Neural cell (in vitro differentiated cells): ENCODE results near the gene MAPK1. TPM values are rescaled to one million over a fixed set of nuclear protein-coding genes. Genes with fewer than 3 reads are reported as not detected.

ENCODE experiments used
- H2AFZ ChIP-seq: fragments of 200-600, 300-800 bp; sonication (generic), shearing (Covaris generic); 2 replicates; pipeline ENCODE4 v1.6.0; 2014; ENCODE audit warnings: low read depth, mild to moderate bottlenecking, antibody characterized with exemption, low read length, moderate library complexity
- H3F3A ChIP-seq: fragments of 200-600 bp; shearing (Covaris generic); 2 replicates; pipeline ENCODE4 v1.6.1; 2016; ENCODE audit warnings: mild to moderate bottlenecking, moderate library complexity, mixed read lengths, antibody characterized with exemption, low read length; ENCODE audit not compliant: insufficient read depth, poor library complexity, severe bottlenecking
- H3K27ac ChIP-seq: fragments of 200-600, 300-800 bp; sonication (generic), shearing (Covaris generic); 2 replicates; pipeline ENCODE4 v1.5.1; 2014; ENCODE audit warnings: mild to moderate bottlenecking, low read length, moderate library complexity
- H3K27me3 ChIP-seq: fragments of 300-800, 200-600 bp; sonication (generic), shearing (Covaris generic); 2 replicates; pipeline ENCODE4 v1.6.0; 2014; ENCODE audit warnings: mild to moderate bottlenecking, low read depth, low read length, moderate library complexity; ENCODE audit not compliant: insufficient read depth
- H3K36me3 ChIP-seq: fragments of 300-800, 200-600 bp; sonication (generic), shearing (Covaris generic); 2 replicates; pipeline ENCODE4 v1.5.1; 2014; ENCODE audit warnings: mild to moderate bottlenecking, antibody characterized with exemption, low read length, moderate library complexity; ENCODE audit not compliant: insufficient read depth
- H3K4me2 ChIP-seq: fragments of 300-800, 200-600 bp; sonication (generic), shearing (Covaris generic); 2 replicates; pipeline ENCODE4 v1.6.0; 2014; ENCODE audit warnings: mild to moderate bottlenecking, low read length
- H3K4me3 ChIP-seq: fragments of 300-800, 200-600 bp; sonication (generic), shearing (Covaris generic); 2 replicates; pipeline ENCODE4 v1.5.1; 2014; ENCODE audit warnings: mild to moderate bottlenecking, low read length, moderate library complexity
- H3K79me2 ChIP-seq: fragments of 200-600 bp; shearing (Covaris generic); replicated peaks from 2 replicates; pipeline ENCODE4 v1.6.0; 2014; ENCODE audit warnings: mild to moderate bottlenecking, low read length, moderate library complexity; ENCODE audit not compliant: insufficient read depth
- H3K9ac ChIP-seq: fragments of 300-800, 200-600 bp; sonication (generic), shearing (Covaris generic); 2 replicates; pipeline ENCODE4 v1.6.1; 2016; ENCODE audit warnings: mild to moderate bottlenecking, low read length, mixed read lengths
- H3K9me2 ChIP-seq: fragments of 200-600 bp; shearing (Covaris generic); 2 replicates; pipeline ENCODE4 v1.6.1; 2016; ENCODE audit warnings: mild to moderate bottlenecking, low read length, mixed read lengths; ENCODE audit not compliant: insufficient read depth
- H3K9me3 ChIP-seq: fragments of 200-600, 300-800 bp; sonication (generic), shearing (Covaris generic); 2 replicates; pipeline ENCODE4 v1.6.1; 2016; ENCODE audit warnings: mild to moderate bottlenecking, mixed run types, low read length, moderate library complexity, mixed read lengths
- H4K20me1 ChIP-seq: fragments of 200-600 bp; shearing (Covaris generic); 2 replicates; pipeline ENCODE4 v1.6.1; 2016; ENCODE audit warnings: mild to moderate bottlenecking, mixed run types; ENCODE audit not compliant: insufficient read depth
- CTCF ChIP-seq: fragments of 450-650 bp; IDR thresholded peaks from 2 replicates; pipeline ENCODE4 v1.5.1; 2014; ENCODE audit warnings: antibody characterized with exemption, mild to moderate bottlenecking, moderate library complexity; ENCODE audit not compliant: poor library complexity, severe bottlenecking
- EP300 ChIP-seq: fragments of 450-650 bp; conservative IDR thresholded peaks from 2 replicates; pipeline ENCODE4 v1.6.1; 2014; ENCODE audit warnings: antibody characterized with exemption, mild to moderate bottlenecking, moderate library complexity; ENCODE audit not compliant: poor library complexity, severe bottlenecking
- EZH2 ChIP-seq: fragments of 200-600, 300-800 bp; shearing (Covaris generic), sonication (generic); IDR thresholded peaks from 2 replicates; pipeline ENCODE4 v1.6.1; 2014; ENCODE audit warnings: antibody characterized with exemption, low read length, borderline replicate concordance, mild to moderate bottlenecking; ENCODE audit not compliant: insufficient read depth, poor library complexity, severe bottlenecking
- MXI1 ChIP-seq: fragments of 450-650 bp; conservative IDR thresholded peaks from 2 replicates; pipeline ENCODE4 v1.6.1; 2014; ENCODE audit warnings: antibody characterized with exemption, mild to moderate bottlenecking; ENCODE audit not compliant: poor library complexity, severe bottlenecking
- POLR2AphosphoS5 ChIP-seq: IDR thresholded peaks from 2 replicates; pipeline ENCODE4 v1.6.1; 2012
- RAD21 ChIP-seq: fragments of 450-650 bp; conservative IDR thresholded peaks from 2 replicates; pipeline ENCODE4 v1.6.1; 2014; ENCODE audit warnings: antibody characterized with exemption, mild to moderate bottlenecking, moderate library complexity
- REST ChIP-seq: IDR thresholded peaks from 2 replicates; pipeline ENCODE4 v1.6.1; 2012; ENCODE audit warnings: borderline replicate concordance
- SMC3 ChIP-seq: fragments of 450-650 bp; conservative IDR thresholded peaks from 2 replicates; pipeline ENCODE4 v1.6.1; 2014; ENCODE audit warnings: antibody characterized with exemption, mild to moderate bottlenecking, moderate library complexity; ENCODE audit not compliant: poor library complexity
- TAF1 ChIP-seq: IDR thresholded peaks from 2 replicates; pipeline ENCODE4 v1.6.1; 2012; ENCODE audit warnings: low read depth
- polyA plus RNA-seq: library from polyadenylated mRNA; depleted of rRNA; stranded (reverse); fragments of >200 nt; gene quantifications from 2 replicates; pipeline ENCODE4 v1.2.3, GENCODE V29; 2014

The MAPK1 gene
- polyA plus RNA-seq, 1 donor from 2014 or later, result 43.3 TPM

GRCh38 chr22:21827628-21828267, 39.7 kb downstream of the MAPK1 start:
- Histone ChIP-seq H3K27ac (no peak overlapping the region), H3K9me2 (no peaks in the 10 kb centered on the region), H3K79me2 (peaks cover 91% of the 10 kb centered on the region), H3K27me3 (no peaks in the 10 kb centered on the region), H2AFZ (no peak overlapping the region), H3K4me3 (no peak overlapping the region), H3F3A (no peaks in the 10 kb centered on the region), H3K4me2 (no peak overlapping the region), H3K9me3 (no peaks in the 10 kb centered on the region), H3K36me3 (no peaks in the 10 kb centered on the region), H3K9ac (no peak overlapping the region), H4K20me1 (no peaks in the 10 kb centered on the region)
- TF ChIP-seq POLR2AphosphoS5 (no peak), REST (no peak), SMC3 (no peak), CTCF (no peak), RAD21 (no peak), EZH2 (no peak), MXI1 (no peak), TAF1 (no peak), EP300 (no peak)

GRCh38 chr22:21826204-21826603, 41.2 kb downstream of the MAPK1 start:
- Histone ChIP-seq H3K4me3 (no peak overlapping the region), H4K20me1 (no peaks in the 10 kb centered on the region)

More at GRCh38 chr22:21826204-21826603, 41.2 kb downstream of the MAPK1 start:
- Histone ChIP-seq H3K9me3 (no peaks in the 10 kb centered on the region), H3K4me2 (no peak overlapping the region), H2AFZ (no peak overlapping the region), H3K79me2 (peaks cover 88% of the 10 kb centered on the region), H3K36me3 (no peaks in the 10 kb centered on the region), H3K27me3 (no peaks in the 10 kb centered on the region), H3K9ac (no peak overlapping the region), H3K9me2 (no peaks in the 10 kb centered on the region), H3F3A (no peaks in the 10 kb centered on the region), H3K27ac (no peak overlapping the region)
- TF ChIP-seq POLR2AphosphoS5 (no peak), REST (no peak), EZH2 (no peak), MXI1 (no peak), EP300 (no peak), SMC3 (no peak), RAD21 (no peak), CTCF (no peak), TAF1 (no peak)
